HL-60 (cell line): ENCODE measurements around the gene ERICH6.

Experiments
- TF ChIP-seq, protein P1 (sequence below): IDR thresholded peaks from one replicate; pipeline ENCODE4 v1.5.1; 2011; ENCODE audit warnings: low read length, control low read depth, inconsistent platforms; ENCODE audit not compliant: insufficient read depth
- TF ChIP-seq, protein P2 (sequence below): IDR thresholded peaks from 2 replicates; pipeline ENCODE4 v1.6.1; 2012; ENCODE audit warnings: low read depth; ENCODE audit not compliant: insufficient replicate concordance

DNA sequence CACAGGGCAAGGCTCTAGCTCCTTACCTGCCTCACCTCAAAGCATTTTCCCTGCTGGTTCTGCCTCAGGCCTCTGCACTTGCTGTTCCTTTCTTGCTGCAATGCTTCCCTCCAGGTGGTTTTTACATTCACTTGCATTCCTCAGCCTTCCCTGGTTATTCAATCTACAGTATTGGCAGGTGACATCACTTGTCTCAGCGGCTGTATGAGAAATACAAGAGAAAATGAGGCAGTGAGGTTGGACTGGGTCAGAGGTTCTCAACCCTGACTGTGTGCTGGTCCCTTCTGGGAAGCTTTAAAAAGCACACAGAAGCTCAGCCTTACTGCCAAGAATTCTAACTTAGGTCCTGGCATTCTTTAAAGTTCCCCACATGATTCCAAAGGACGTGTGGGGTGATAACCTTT, 32.6 kb upstream of the ERICH6 start:
- TF ChIP-seq, protein P1, sequence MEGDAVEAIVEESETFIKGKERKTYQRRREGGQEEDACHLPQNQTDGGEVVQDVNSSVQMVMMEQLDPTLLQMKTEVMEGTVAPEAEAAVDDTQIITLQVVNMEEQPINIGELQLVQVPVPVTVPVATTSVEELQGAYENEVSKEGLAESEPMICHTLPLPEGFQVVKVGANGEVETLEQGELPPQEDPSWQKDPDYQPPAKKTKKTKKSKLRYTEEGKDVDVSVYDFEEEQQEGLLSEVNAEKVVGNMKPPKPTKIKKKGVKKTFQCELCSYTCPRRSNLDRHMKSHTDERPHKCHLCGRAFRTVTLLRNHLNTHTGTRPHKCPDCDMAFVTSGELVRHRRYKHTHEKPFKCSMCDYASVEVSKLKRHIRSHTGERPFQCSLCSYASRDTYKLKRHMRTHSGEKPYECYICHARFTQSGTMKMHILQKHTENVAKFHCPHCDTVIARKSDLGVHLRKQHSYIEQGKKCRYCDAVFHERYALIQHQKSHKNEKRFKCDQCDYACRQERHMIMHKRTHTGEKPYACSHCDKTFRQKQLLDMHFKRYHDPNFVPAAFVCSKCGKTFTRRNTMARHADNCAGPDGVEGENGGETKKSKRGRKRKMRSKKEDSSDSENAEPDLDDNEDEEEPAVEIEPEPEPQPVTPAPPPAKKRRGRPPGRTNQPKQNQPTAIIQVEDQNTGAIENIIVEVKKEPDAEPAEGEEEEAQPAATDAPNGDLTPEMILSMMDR, result no peak
- TF ChIP-seq, protein P2, sequence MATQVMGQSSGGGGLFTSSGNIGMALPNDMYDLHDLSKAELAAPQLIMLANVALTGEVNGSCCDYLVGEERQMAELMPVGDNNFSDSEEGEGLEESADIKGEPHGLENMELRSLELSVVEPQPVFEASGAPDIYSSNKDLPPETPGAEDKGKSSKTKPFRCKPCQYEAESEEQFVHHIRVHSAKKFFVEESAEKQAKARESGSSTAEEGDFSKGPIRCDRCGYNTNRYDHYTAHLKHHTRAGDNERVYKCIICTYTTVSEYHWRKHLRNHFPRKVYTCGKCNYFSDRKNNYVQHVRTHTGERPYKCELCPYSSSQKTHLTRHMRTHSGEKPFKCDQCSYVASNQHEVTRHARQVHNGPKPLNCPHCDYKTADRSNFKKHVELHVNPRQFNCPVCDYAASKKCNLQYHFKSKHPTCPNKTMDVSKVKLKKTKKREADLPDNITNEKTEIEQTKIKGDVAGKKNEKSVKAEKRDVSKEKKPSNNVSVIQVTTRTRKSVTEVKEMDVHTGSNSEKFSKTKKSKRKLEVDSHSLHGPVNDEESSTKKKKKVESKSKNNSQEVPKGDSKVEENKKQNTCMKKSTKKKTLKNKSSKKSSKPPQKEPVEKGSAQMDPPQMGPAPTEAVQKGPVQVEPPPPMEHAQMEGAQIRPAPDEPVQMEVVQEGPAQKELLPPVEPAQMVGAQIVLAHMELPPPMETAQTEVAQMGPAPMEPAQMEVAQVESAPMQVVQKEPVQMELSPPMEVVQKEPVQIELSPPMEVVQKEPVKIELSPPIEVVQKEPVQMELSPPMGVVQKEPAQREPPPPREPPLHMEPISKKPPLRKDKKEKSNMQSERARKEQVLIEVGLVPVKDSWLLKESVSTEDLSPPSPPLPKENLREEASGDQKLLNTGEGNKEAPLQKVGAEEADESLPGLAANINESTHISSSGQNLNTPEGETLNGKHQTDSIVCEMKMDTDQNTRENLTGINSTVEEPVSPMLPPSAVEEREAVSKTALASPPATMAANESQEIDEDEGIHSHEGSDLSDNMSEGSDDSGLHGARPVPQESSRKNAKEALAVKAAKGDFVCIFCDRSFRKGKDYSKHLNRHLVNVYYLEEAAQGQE, result no peak
